WTC11 (cell line): ENCODE measurements around the gene KLK15.

Experiments
- MAX ChIP-seq: sonication (generic); formaldehyde crosslinking; IDR thresholded peaks from 2 replicates; pipeline ENCODE4 v1.8.0; 2022; ENCODE audit warnings: mild to moderate bottlenecking, missing genetic modification reagents
- TP53 ChIP-seq: sonication (generic); formaldehyde crosslinking; IDR thresholded peaks from 2 replicates; pipeline ENCODE4 v1.8.1; 2023; ENCODE audit warnings: mild to moderate bottlenecking, missing genetic modification reagents
- ZNF281 ChIP-seq: sonication (generic); formaldehyde crosslinking; IDR thresholded peaks from 2 replicates; pipeline ENCODE4 v1.8.0; 2023; ENCODE audit warnings: mild to moderate bottlenecking, missing genetic modification reagents
- TF ChIP-seq, protein P1 (sequence below): fragments of 200-600 bp; IDR thresholded peaks from 2 replicates; pipeline ENCODE4 v1.8.0; 2022; ENCODE audit warnings: antibody characterized with exemption
- TF ChIP-seq, protein P2 (sequence below): sonication (generic); formaldehyde crosslinking; IDR thresholded peaks from 2 replicates; pipeline ENCODE4 v1.8.1; 2023; ENCODE audit warnings: mild to moderate bottlenecking, missing genetic modification reagents, moderate library complexity

- TF ChIP-seq TP53 (CRISPR knock-in tag): no peak
- TF ChIP-seq, protein P1, sequence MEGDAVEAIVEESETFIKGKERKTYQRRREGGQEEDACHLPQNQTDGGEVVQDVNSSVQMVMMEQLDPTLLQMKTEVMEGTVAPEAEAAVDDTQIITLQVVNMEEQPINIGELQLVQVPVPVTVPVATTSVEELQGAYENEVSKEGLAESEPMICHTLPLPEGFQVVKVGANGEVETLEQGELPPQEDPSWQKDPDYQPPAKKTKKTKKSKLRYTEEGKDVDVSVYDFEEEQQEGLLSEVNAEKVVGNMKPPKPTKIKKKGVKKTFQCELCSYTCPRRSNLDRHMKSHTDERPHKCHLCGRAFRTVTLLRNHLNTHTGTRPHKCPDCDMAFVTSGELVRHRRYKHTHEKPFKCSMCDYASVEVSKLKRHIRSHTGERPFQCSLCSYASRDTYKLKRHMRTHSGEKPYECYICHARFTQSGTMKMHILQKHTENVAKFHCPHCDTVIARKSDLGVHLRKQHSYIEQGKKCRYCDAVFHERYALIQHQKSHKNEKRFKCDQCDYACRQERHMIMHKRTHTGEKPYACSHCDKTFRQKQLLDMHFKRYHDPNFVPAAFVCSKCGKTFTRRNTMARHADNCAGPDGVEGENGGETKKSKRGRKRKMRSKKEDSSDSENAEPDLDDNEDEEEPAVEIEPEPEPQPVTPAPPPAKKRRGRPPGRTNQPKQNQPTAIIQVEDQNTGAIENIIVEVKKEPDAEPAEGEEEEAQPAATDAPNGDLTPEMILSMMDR: no peak
- no peak for TF ChIP-seq ZNF281 (CRISPR knock-in tag)
- TF ChIP-seq, protein P2, sequence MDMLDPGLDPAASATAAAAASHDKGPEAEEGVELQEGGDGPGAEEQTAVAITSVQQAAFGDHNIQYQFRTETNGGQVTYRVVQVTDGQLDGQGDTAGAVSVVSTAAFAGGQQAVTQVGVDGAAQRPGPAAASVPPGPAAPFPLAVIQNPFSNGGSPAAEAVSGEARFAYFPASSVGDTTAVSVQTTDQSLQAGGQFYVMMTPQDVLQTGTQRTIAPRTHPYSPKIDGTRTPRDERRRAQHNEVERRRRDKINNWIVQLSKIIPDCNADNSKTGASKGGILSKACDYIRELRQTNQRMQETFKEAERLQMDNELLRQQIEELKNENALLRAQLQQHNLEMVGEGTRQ (CRISPR knock-in tag): no peak
- no peak for TF ChIP-seq MAX (CRISPR knock-in tag)
Observed at GRCh38 chr19:50829801-50830200, 3.6 kb downstream of the KLK15 start.
